HEK293 (cell line): ENCODE results near the gene NCCRP1.

Experiments used
- CTCF ChIA-PET: fragments of 350-600 bp; formaldehyde crosslinking; extraction: SDS; loops from one replicate; lab custom pipeline; 2021; ENCODE audit warnings: antibody characterized with exemption; lab: Yijun Ruan, JAX
- POLR2A ChIA-PET: fragments of 300-600 bp; formaldehyde crosslinking; extraction: SDS; loops from one replicate; lab custom pipeline; 2020; ENCODE audit warnings: antibody characterized with exemption, inconsistent platforms; lab: Yijun Ruan, JAX
- H3K27ac ChIP-seq: fragments of 200-500 bp; sonication (Bioruptor generic); 2 replicates; pipeline ENCODE4 v1.5.1; 2014; ENCODE audit warnings: low read depth, low read length, control low read depth, inconsistent platforms; ENCODE audit errors: extremely low read depth
- H3K36me3 ChIP-seq, 2 experiments: fragments of 200-500 bp in 1 of 2; sonication (Bioruptor generic) in 1 of 2; 1 replicate in 1 of 2; 2 replicates in 1 of 2; pipeline ENCODE4 v1.5.1; 2014 to 2017; ENCODE audit warnings: inconsistent platforms in 2 of 2, low read length in 2 of 2; ENCODE audit not compliant: control insufficient read depth in 2 of 2, insufficient read depth in 1 of 2
- H3K4me1 ChIP-seq: fragments of 200-500 bp; sonication (Bioruptor generic); 2 replicates; pipeline ENCODE4 v1.5.1; 2014; ENCODE audit warnings: mild to moderate bottlenecking, low read length, inconsistent platforms; ENCODE audit not compliant: control insufficient read depth, insufficient read depth
- H3K4me3 ChIP-seq: 2 replicates; pipeline ENCODE4 v1.5.1; 2011; ENCODE audit warnings: low read depth, mild to moderate bottlenecking, control low read depth, low read length, moderate library complexity
- H3K9me3 ChIP-seq: fragments of 200-500 bp; sonication (Bioruptor generic); 2 replicates; pipeline ENCODE4 v1.5.1; 2014; ENCODE audit warnings: low read depth, low read length, inconsistent platforms; ENCODE audit not compliant: control insufficient read depth, insufficient read depth
- BCL11A ChIP-seq: fragments of 450-650 bp; formaldehyde crosslinking; IDR thresholded peaks from 2 replicates; pipeline ENCODE4 v1.5.1; 2016; ENCODE audit warnings: low read depth, missing biosample characterization, missing genetic modification characterization
- EGR2 ChIP-seq: fragments of 450-650 bp; formaldehyde crosslinking; IDR thresholded peaks from 2 replicates; pipeline ENCODE4 v1.5.1; 2016; ENCODE audit warnings: low read depth, missing biosample characterization, missing genetic modification characterization
- GFI1B ChIP-seq: fragments of 450-650 bp; formaldehyde crosslinking; IDR thresholded peaks from 2 replicates; pipeline ENCODE4 v1.5.1; 2016; ENCODE audit warnings: missing biosample characterization, missing genetic modification characterization
- GLIS2 ChIP-seq: fragments of 450-650 bp; formaldehyde crosslinking; IDR thresholded peaks from 2 replicates; pipeline ENCODE4 v1.5.1; 2016; ENCODE audit warnings: missing biosample characterization, missing genetic modification characterization
- KLF1 ChIP-seq: fragments of 450-650 bp; formaldehyde crosslinking; IDR thresholded peaks from 2 replicates; pipeline ENCODE4 v1.5.1; 2016; ENCODE audit warnings: missing biosample characterization, missing genetic modification characterization
- KLF16 ChIP-seq: fragments of 450-650 bp; formaldehyde crosslinking; IDR thresholded peaks from 2 replicates; pipeline ENCODE4 v1.5.1; 2017; ENCODE audit warnings: missing biosample characterization, missing genetic modification characterization
- KLF9 ChIP-seq: fragments of 450-650 bp; formaldehyde crosslinking; IDR thresholded peaks from 2 replicates; pipeline ENCODE4 v1.5.1; 2016; ENCODE audit warnings: missing biosample characterization, missing genetic modification characterization, low read depth
- OSR2 ChIP-seq: fragments of 450-650 bp; formaldehyde crosslinking; IDR thresholded peaks from 2 replicates; pipeline ENCODE4 v1.5.1; 2016; ENCODE audit warnings: missing biosample characterization, missing genetic modification characterization
- PRDM1 ChIP-seq: fragments of 450-650 bp; formaldehyde crosslinking; IDR thresholded peaks from 2 replicates; pipeline ENCODE4; 2016; ENCODE audit warnings: missing biosample characterization, missing genetic modification characterization
- SCRT1 ChIP-seq: fragments of 450-650 bp; formaldehyde crosslinking; IDR thresholded peaks from 2 replicates; pipeline ENCODE4 v1.5.1; 2016; ENCODE audit warnings: missing biosample characterization, missing genetic modification characterization, borderline replicate concordance
- SP3 ChIP-seq: fragments of 450-650 bp; formaldehyde crosslinking; IDR thresholded peaks from 2 replicates; pipeline ENCODE4 v1.5.1; 2016; ENCODE audit warnings: missing biosample characterization, missing genetic modification characterization
- YY1 ChIP-seq: fragments of 450-650 bp; formaldehyde crosslinking; IDR thresholded peaks from 2 replicates; pipeline ENCODE4 v1.5.1; 2018; ENCODE audit warnings: missing biosample characterization, missing genetic modification characterization
- ZBTB7A ChIP-seq: fragments of 450-650 bp; formaldehyde crosslinking; IDR thresholded peaks from 2 replicates; pipeline ENCODE4 v1.5.1; 2016; ENCODE audit warnings: low read depth, missing biosample characterization, missing genetic modification characterization
- ZFHX2 ChIP-seq: fragments of 450-650 bp; formaldehyde crosslinking; conservative IDR thresholded peaks from 2 replicates; pipeline ENCODE4 v1.5.1; 2016; ENCODE audit warnings: missing biosample characterization, missing genetic modification characterization
- ZIC2 ChIP-seq: fragments of 450-650 bp; formaldehyde crosslinking; IDR thresholded peaks from 2 replicates; pipeline ENCODE4 v1.5.1; 2016; ENCODE audit warnings: missing biosample characterization, missing genetic modification characterization
- ZNF211 ChIP-seq: fragments of 450-650 bp; formaldehyde crosslinking; IDR thresholded peaks from 2 replicates; pipeline ENCODE4 v1.5.1; 2016; ENCODE audit warnings: low read depth, missing biosample characterization, missing genetic modification characterization
- ZNF24 ChIP-seq: fragments of 450-650 bp; formaldehyde crosslinking; IDR thresholded peaks from 2 replicates; pipeline ENCODE4 v1.5.1; 2016; ENCODE audit warnings: missing biosample characterization, missing genetic modification characterization
- ZNF366 ChIP-seq: fragments of 450-650 bp; formaldehyde crosslinking; conservative IDR thresholded peaks from 2 replicates; pipeline ENCODE4 v1.5.1; 2016; ENCODE audit warnings: missing biosample characterization, missing genetic modification characterization
- ZNF473 ChIP-seq: fragments of 450-650 bp; formaldehyde crosslinking; IDR thresholded peaks from 2 replicates; pipeline ENCODE4 v1.5.1; 2017; ENCODE audit warnings: missing biosample characterization, missing genetic modification characterization
- ZNF514 ChIP-seq: fragments of 450-650 bp; formaldehyde crosslinking; IDR thresholded peaks from 2 replicates; pipeline ENCODE4 v1.5.1; 2016; ENCODE audit warnings: missing biosample characterization, missing genetic modification characterization
- ZNF521 ChIP-seq: fragments of 450-650 bp; formaldehyde crosslinking; IDR thresholded peaks from 2 replicates; pipeline ENCODE4 v1.5.1; 2017; ENCODE audit warnings: missing biosample characterization, mild to moderate bottlenecking, missing genetic modification characterization
- ZNF629 ChIP-seq: fragments of 450-650 bp; formaldehyde crosslinking; IDR thresholded peaks from 2 replicates; pipeline ENCODE4 v1.5.1; 2017; ENCODE audit warnings: missing biosample characterization, missing genetic modification characterization
- ZNF654 ChIP-seq: fragments of 450-650 bp; formaldehyde crosslinking; IDR thresholded peaks from 2 replicates; pipeline ENCODE4 v1.5.1; 2016; ENCODE audit warnings: low read depth, missing biosample characterization, missing genetic modification characterization
- TF ChIP-seq, protein P1 (sequence below): fragments of 450-650 bp; formaldehyde crosslinking; IDR thresholded peaks from 2 replicates; pipeline ENCODE4 v1.5.1; 2016; ENCODE audit warnings: missing biosample characterization, missing genetic modification characterization
- TF ChIP-seq, protein P2 (sequence below): fragments of 450-650 bp; formaldehyde crosslinking; IDR thresholded peaks from 2 replicates; pipeline ENCODE4 v1.5.1; 2016; ENCODE audit warnings: missing biosample characterization, missing genetic modification characterization
- TF ChIP-seq, protein P3 (sequence below): fragments of 450-650 bp; formaldehyde crosslinking; IDR thresholded peaks from 2 replicates; pipeline ENCODE4 v1.5.1; 2017; ENCODE audit warnings: missing biosample characterization, missing genetic modification characterization

The NCCRP1 gene

GRCh38 chr19:39166571-39167391 is 30.0 kb upstream of the NCCRP1 start (continued):
- TF ChIP-seq, protein P1, sequence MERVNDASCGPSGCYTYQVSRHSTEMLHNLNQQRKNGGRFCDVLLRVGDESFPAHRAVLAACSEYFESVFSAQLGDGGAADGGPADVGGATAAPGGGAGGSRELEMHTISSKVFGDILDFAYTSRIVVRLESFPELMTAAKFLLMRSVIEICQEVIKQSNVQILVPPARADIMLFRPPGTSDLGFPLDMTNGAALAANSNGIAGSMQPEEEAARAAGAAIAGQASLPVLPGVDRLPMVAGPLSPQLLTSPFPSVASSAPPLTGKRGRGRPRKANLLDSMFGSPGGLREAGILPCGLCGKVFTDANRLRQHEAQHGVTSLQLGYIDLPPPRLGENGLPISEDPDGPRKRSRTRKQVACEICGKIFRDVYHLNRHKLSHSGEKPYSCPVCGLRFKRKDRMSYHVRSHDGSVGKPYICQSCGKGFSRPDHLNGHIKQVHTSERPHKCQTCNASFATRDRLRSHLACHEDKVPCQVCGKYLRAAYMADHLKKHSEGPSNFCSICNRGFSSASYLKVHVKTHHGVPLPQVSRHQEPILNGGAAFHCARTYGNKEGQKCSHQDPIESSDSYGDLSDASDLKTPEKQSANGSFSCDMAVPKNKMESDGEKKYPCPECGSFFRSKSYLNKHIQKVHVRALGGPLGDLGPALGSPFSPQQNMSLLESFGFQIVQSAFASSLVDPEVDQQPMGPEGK (tag by site-specific recombination), result peak; percentile 50; the same call in 1 of the 2 replicates
- peak; percentile 74; the same call in 1 of the 2 replicates for TF ChIP-seq KLF1
- no peak for TF ChIP-seq YY1
- no peak for TF ChIP-seq ZNF211 (tag by site-specific recombination)
- TF ChIP-seq, protein P2, sequence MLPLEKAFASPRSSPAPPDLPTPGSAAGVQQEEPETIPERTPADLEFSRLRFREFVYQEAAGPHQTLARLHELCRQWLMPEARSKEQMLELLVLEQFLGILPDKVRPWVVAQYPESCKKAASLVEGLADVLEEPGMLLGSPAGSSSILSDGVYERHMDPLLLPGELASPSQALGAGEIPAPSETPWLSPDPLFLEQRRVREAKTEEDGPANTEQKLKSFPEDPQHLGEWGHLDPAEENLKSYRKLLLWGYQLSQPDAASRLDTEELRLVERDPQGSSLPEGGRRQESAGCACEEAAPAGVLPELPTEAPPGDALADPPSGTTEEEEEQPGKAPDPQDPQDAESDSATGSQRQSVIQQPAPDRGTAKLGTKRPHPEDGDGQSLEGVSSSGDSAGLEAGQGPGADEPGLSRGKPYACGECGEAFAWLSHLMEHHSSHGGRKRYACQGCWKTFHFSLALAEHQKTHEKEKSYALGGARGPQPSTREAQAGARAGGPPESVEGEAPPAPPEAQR, result no peak
- peak; percentile 68; the same call in 1 of the 2 replicates for TF ChIP-seq SCRT1 (tag by site-specific recombination)
- TF ChIP-seq PRDM1 (tag by site-specific recombination), result no peak
- TF ChIP-seq ZNF629 (tag by site-specific recombination), result no peak
- TF ChIP-seq, protein P3, sequence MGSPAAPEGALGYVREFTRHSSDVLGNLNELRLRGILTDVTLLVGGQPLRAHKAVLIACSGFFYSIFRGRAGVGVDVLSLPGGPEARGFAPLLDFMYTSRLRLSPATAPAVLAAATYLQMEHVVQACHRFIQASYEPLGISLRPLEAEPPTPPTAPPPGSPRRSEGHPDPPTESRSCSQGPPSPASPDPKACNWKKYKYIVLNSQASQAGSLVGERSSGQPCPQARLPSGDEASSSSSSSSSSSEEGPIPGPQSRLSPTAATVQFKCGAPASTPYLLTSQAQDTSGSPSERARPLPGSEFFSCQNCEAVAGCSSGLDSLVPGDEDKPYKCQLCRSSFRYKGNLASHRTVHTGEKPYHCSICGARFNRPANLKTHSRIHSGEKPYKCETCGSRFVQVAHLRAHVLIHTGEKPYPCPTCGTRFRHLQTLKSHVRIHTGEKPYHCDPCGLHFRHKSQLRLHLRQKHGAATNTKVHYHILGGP (tag by site-specific recombination), result no peak
- peak; percentile 48; the same call in 1 of the 2 replicates for TF ChIP-seq KLF16 (tag by site-specific recombination)
- TF ChIP-seq GFI1B, result no peak
- peak; percentile 56; the same call in 1 of the 2 replicates for TF ChIP-seq EGR2 (tag by site-specific recombination)
- TF ChIP-seq OSR2 (tag by site-specific recombination), result no peak
- TF ChIP-seq ZNF654 (tag by site-specific recombination), result no peak
- TF ChIP-seq, all 188 proteins: peak for 14

DNA sequence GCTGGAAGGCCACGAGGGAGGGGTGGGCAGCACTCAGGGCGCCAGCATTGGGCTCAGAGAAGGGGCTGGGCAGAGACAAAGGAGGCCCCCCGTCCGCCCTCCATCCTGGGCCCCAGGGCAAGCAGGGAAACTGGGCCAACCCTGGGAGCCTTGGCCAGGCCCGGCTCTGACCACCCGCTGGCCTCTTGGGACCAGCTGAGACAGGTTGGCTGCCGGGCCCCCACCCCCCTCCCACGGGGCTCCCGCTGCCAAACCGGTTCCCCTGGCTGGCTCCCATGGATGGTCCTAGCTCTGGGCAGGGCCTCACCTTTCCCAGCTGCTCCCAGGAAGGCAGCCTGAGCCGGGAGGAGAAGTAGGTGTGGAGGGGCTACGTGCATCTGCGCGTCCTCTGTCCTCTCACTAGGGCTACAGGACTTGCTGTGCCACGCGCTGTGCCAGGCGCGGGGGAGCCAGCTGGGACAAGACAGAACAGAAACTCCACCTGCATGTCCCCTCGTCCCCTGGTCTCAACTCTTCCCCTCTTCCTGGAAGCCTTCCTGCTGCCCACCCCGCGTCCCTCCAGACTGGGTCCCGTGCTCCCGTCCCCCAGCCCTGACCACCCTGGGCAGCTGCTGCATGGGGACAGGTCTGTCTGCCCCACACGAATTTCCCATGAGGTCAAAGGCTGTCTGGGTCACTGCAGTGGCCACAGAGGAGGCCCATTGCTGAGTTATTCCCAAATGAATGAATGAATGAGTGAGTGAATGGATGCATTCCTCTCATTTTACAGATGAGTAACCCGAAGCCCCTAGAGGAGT is 29.1 kb upstream of the NCCRP1 start:
- ChIA-PET CTCF (interaction anchor here (0.6 to 1.3 kb wide), 3 partner anchors 20 to 374 kb away, joined by 3 to 6 read pairs (median 5); no protein-coding TSS in a partner anchor), POLR2A (no interaction called here)
- Histone ChIP-seq H3K36me3 (peaks cover 11 to 15% of the 10 kb centered on the region in 2 experiments; a peak in 2 of 3 replicates), H3K27ac (no peak overlapping the region), H3K4me3 (no peak overlapping the region), H3K9me3 (no peaks in the 10 kb centered on the region), H3K4me1 (peaks cover 9% of the 10 kb centered on the region)
- TF ChIP-seq GLIS2 (tag by site-specific recombination), result 0 out of 2 replicates have a peak, but pooled peaks have one; percentile 27
- no peak for TF ChIP-seq ZNF521 (tag by site-specific recombination)
- TF ChIP-seq SP3 (tag by site-specific recombination), result no peak
- 0 out of 2 replicates have a peak, but pooled peaks have one; percentile 25 for TF ChIP-seq ZFHX2 (tag by site-specific recombination)
- 0 out of 2 replicates have a peak, but pooled peaks have one; percentile 35 for TF ChIP-seq BCL11A (tag by site-specific recombination)
- no peak for TF ChIP-seq ZNF473 (tag by site-specific recombination)
- no peak for TF ChIP-seq ZBTB7A
- TF ChIP-seq KLF9, result no peak
- peak; percentile 29 for TF ChIP-seq ZIC2 (tag by site-specific recombination)
- TF ChIP-seq, protein P1 (tag by site-specific recombination), result peak; percentile 61
- TF ChIP-seq ZNF514 (tag by site-specific recombination), result no peak
- TF ChIP-seq ZNF24 (tag by site-specific recombination), result 0 out of 2 replicates have a peak, but pooled peaks have one; percentile 69
- TF ChIP-seq ZNF366 (tag by site-specific recombination), result 0 out of 2 replicates have a peak, but pooled peaks have one; percentile 39
